Stimulated activated CD8-positive, alpha-beta memory T cell treated with anti-CD3 and anti-CD28 coated beads, Interleukin-4, amount 100 ng/mL, for 48 hours (primary cell): ENCODE data around the gene GNA12.
"Not testable (repeated sequence)": the region's sequence is repeated elsewhere in the genome, so short reads cannot be mapped to it uniquely, and the experiment has no call there.

ENCODE experiments used
- DNase-seq: peaks from one replicate; pipeline ENCODE4 v3.0.0-alpha.2; 2020

Gene GNA12

GRCh38 chr7:2724453-2725177, 119.5 kb downstream of the GNA12 start:
- peak; percentile 14 for DNase-seq

- DNase-seq: not testable (repeated sequence)
Measured at GRCh38 chr7:2724036-2724435, 120.1 kb downstream of the GNA12 start.

- DNase-seq: no peak
Measured at GRCh38 chr7:2723138-2723850, 120.8 kb downstream of the GNA12 start.

- no peak for DNase-seq
Measured at GRCh38 chr7:2722591-2722990, 121.5 kb downstream of the GNA12 start.

- no peak for DNase-seq
Measured at GRCh38 chr7:2721842-2722241, 122.3 kb downstream of the GNA12 start.

GRCh38 chr7:2720024-2720423, 124.1 kb downstream of the GNA12 start:
- DNase-seq: no peak

GRCh38 chr7:2719007-2719406, 125.1 kb downstream of the GNA12 start:
- peak; percentile 84 for DNase-seq

- no peak for DNase-seq
Measured at GRCh38 chr7:2718296-2718965, 125.7 kb downstream of the GNA12 start.

GRCh38 chr7:2717293-2718261, 126.5 kb downstream of the GNA12 start:
- DNase-seq: peak; percentile 37

- DNase-seq: no peak
Measured at GRCh38 chr7:2716906-2717292, 127.2 kb downstream of the GNA12 start.

GRCh38 chr7:2716488-2716887, 127.6 kb downstream of the GNA12 start:
- no peak for DNase-seq

- peak; percentile 68 for DNase-seq
Measured at GRCh38 chr7:2715341-2716231, 128.5 kb downstream of the GNA12 start.

GRCh38 chr7:2714636-2715035, 129.5 kb downstream of the GNA12 start:
- DNase-seq: no peak

GRCh38 chr7:2713978-2714377, 130.1 kb downstream of the GNA12 start:
- DNase-seq: no peak

GRCh38 chr7:2713370-2713769, 130.7 kb downstream of the GNA12 start:
- DNase-seq: no peak

- no peak for DNase-seq
Measured at GRCh38 chr7:2711895-2712675, 132.0 kb downstream of the GNA12 start.

- DNase-seq: peak; percentile 44
Measured at GRCh38 chr7:2710901-2711551, 133.1 kb downstream of the GNA12 start.

GRCh38 chr7:2710286-2710655, 133.8 kb downstream of the GNA12 start:
- DNase-seq: peak; percentile 76

- peak; percentile 85 for DNase-seq
Measured at GRCh38 chr7:2709553-2710285, 134.4 kb downstream of the GNA12 start.
